A549 (cell line): ENCODE results near the gene FOLR1.

Experiments
- CTCF ChIP-seq: fragments of >200 bp; sonication (Bioruptor Twin); formaldehyde crosslinking; IDR thresholded peaks from 3 replicates; pipeline ENCODE4 v1.5.1; 2016
- SMC3 ChIP-seq: fragments of >200 bp; sonication (Bioruptor Twin); formaldehyde crosslinking; IDR thresholded peaks from 3 replicates; pipeline ENCODE4 v1.6.1; 2018; ENCODE audit warnings: inconsistent platforms

- TF ChIP-seq SMC3: no peak
- TF ChIP-seq CTCF: no peak
These were observed 12.9 kb downstream of the FOLR1 start for GRCh38 chr11:72204886-72205285.
